PC-3 (cell line): Measurements from ENCODE around the gene TXNRD1. TPM values are rescaled to one million over a fixed set of nuclear protein-coding genes. Genes with fewer than 3 reads are reported as not detected.
"Not testable (repeated sequence)": the region's sequence is repeated elsewhere in the genome, so short reads cannot be mapped to it uniquely, and the experiment has no call there.

Source experiments
- ATAC-seq: fragments of 200-7000 bp; cut with Tn5 transposase; 2 replicates; pipeline ENCODE4 v1.9.1; 2020; ENCODE audit warnings: mild to moderate bottlenecking, moderate library complexity
- BruUV-seq: library from RNA; stranded (reverse); fragments of 400-500 nt; replicated peaks from 2 replicates; lab custom pipeline; 2021; lab: Mats Ljungman, UMichigan
- CTCF ChIA-PET: fragments of 300-600 bp; sonication (Branson Sonifier 250); formaldehyde crosslinking; loops from one replicate; lab custom pipeline; 2022; ENCODE audit warnings: antibody characterized with exemption; lab: Charles Lee
- POLR2A ChIA-PET: fragments of 300-600 bp; sonication (Branson Sonifier 250); formaldehyde crosslinking; loops from one replicate; lab custom pipeline; 2022; ENCODE audit warnings: antibody characterized with exemption; ENCODE audit not compliant: unreplicated experiment; lab: Charles Lee
- DNase-seq: peaks from one replicate; pipeline ENCODE4 v3.0.0-alpha.2; 2015
- H2AFZ ChIP-seq: fragments of 300-600 bp; sonication (generic); 2 replicates; pipeline ENCODE4 v1.6.0; 2016; ENCODE audit warnings: antibody characterized with exemption, low read length
- H3F3A ChIP-seq: fragments of 300-600 bp; sonication (generic); one replicate; pipeline ENCODE4 v1.6.0; 2017; ENCODE audit warnings: antibody characterized with exemption, low read length, control low read depth, mild to moderate bottlenecking; ENCODE audit not compliant: unreplicated experiment
- H3K27ac ChIP-seq: fragments of 300-600 bp; sonication (generic); 2 replicates; pipeline ENCODE4 v1.5.1; 2016; ENCODE audit warnings: mild to moderate bottlenecking, low read length
- H3K27me3 ChIP-seq: fragments of 300-600 bp; sonication (generic); 2 replicates; pipeline ENCODE4 v1.6.1; 2016; ENCODE audit warnings: low read length, mixed read lengths
- H3K36me3 ChIP-seq: fragments of 300-600 bp; sonication (generic); 2 replicates; pipeline ENCODE4 v1.6.1; 2016; ENCODE audit warnings: low read depth, mixed run types, low read length, mixed read lengths
- H3K4me1 ChIP-seq: fragments of 300-600 bp; sonication (generic); 2 replicates; pipeline ENCODE4 v1.5.1; 2016; ENCODE audit warnings: low read length; ENCODE audit not compliant: insufficient read depth
- H3K4me2 ChIP-seq: fragments of 300-600 bp; sonication (generic); 2 replicates; pipeline ENCODE4 v1.6.0; 2016; ENCODE audit warnings: low read length
- H3K4me3 ChIP-seq: fragments of 300-600 bp; sonication (generic); 2 replicates; pipeline ENCODE4 v1.5.1; 2016; ENCODE audit warnings: mild to moderate bottlenecking, low read length, mixed read lengths
- H3K79me2 ChIP-seq: fragments of 300-600 bp; sonication (generic); 2 replicates; pipeline ENCODE4 v1.6.1; 2017; ENCODE audit warnings: low read length, mixed read lengths
- H3K9ac ChIP-seq: fragments of 300-600 bp; sonication (generic); 2 replicates; pipeline ENCODE4 v1.6.0; 2016; ENCODE audit warnings: mild to moderate bottlenecking, low read length
- H3K9me2 ChIP-seq: fragments of 300-600 bp; sonication (generic); replicated peaks from 2 replicates; pipeline ENCODE4 v1.6.1; 2016; ENCODE audit warnings: mixed run types, low read length, mixed read lengths
- H3K9me3 ChIP-seq: fragments of 300-600 bp; sonication (generic); 2 replicates; pipeline ENCODE4 v1.6.1; 2016; ENCODE audit warnings: low read length, mixed read lengths
- H4K20me1 ChIP-seq: fragments of 300-600 bp; sonication (generic); 2 replicates; pipeline ENCODE4 v1.6.1; 2016; ENCODE audit warnings: low read length, mixed read lengths
- EZH2 ChIP-seq: fragments of 300-600 bp; sonication (generic); IDR thresholded peaks from one replicate; pipeline ENCODE4 v1.6.1; 2017; ENCODE audit warnings: antibody characterized with exemption, mild to moderate bottlenecking, low read length; ENCODE audit not compliant: unreplicated experiment
- EZH2phosphoT487 ChIP-seq: fragments of 300-600 bp; sonication (generic); IDR thresholded peaks from 2 replicates; pipeline ENCODE4 v1.6.1; 2018; ENCODE audit warnings: mild to moderate bottlenecking, antibody characterized with exemption, low read length, borderline replicate concordance
- intact Hi-C: fragments of 100-400 bp; cut with micrococcal nuclease; formaldehyde crosslinking; loops from 2 replicates; pipeline ENCODE4 v1.9.0; 2023
- total RNA-seq: library from RNA; depleted of rRNA; stranded (reverse); fragments of >200 nt; gene quantifications from 2 replicates; pipeline ENCODE4 v1.2.3, GENCODE V29; 2014
- TF ChIP-seq, protein P1 (sequence below): fragments of 300-600 bp; sonication (generic); conservative IDR thresholded peaks from 2 replicates; pipeline ENCODE4 v1.5.1; 2017; ENCODE audit warnings: antibody characterized with exemption, low read depth, mild to moderate bottlenecking, low read length

TXNRD1 gene
- total RNA-seq, 1 experiment from 2014 or later, result 419 TPM

DNA sequence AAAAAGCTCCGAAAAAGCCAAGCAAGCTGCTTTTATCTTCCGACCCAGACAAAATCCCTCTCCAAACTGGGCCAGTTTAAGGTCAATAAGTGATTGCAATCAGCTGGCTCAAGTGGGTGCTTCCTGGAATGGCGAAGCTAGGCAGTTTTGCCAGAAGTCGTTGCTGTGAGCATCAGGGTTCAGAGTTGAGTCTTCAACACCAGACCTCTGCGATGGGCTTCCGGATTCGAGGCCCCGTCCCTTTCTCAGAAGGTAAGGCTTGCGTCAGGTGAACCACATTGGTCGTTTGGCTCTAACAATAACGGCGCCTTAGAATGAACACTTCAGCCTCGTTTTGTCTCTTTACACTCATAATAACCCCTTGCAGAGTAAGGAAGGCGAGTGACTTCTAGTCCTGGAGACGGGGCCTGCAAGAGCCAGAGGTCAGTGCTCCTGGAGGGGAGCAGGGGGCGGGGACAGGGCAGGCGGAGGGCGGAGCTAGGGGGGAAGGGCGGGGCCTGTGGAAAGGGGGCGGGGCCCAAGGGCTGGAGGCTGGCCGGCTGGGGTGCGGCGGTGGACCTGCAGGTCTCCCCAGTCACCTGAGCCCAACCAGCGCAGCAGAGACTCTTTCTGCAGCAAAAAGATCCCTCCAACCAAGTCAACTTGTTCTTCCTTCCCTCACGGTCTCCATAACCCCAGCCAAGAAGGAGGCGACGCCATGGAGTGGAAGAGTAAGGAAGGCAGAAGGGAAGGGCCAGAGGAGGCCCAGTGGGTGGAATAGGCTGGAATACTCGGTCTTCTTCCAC is 43.6 kb upstream of the TXNRD1 start:
- Histone ChIP-seq H3K27ac (no peak overlapping the region), H3K27me3 (no peaks in the 10 kb centered on the region), H3K9me2 (no peaks in the 10 kb centered on the region), H3K4me2 (no peak overlapping the region), H3K9ac (no peak overlapping the region), H4K20me1 (no peaks in the 10 kb centered on the region), H3K9me3 (no peaks in the 10 kb centered on the region), H2AFZ (no peak overlapping the region), H3K36me3 (no peaks in the 10 kb centered on the region), H3F3A (peaks cover 1% of the 10 kb centered on the region), H3K4me1 (no peaks in the 10 kb centered on the region; the same call in 1 of the 2 replicates), H3K79me2 (no peaks in the 10 kb centered on the region), H3K4me3 (no peak overlapping the region)
- no TSS peak for BruUV-seq
- ATAC-seq, result no peak
- ChIA-PET POLR2A (no interaction called here), CTCF (no interaction called here)
- intact Hi-C loops, result no loop called here
- TF ChIP-seq EZH2, result no peak
- TF ChIP-seq EZH2phosphoT487, result no peak
- TF ChIP-seq, protein P1, sequence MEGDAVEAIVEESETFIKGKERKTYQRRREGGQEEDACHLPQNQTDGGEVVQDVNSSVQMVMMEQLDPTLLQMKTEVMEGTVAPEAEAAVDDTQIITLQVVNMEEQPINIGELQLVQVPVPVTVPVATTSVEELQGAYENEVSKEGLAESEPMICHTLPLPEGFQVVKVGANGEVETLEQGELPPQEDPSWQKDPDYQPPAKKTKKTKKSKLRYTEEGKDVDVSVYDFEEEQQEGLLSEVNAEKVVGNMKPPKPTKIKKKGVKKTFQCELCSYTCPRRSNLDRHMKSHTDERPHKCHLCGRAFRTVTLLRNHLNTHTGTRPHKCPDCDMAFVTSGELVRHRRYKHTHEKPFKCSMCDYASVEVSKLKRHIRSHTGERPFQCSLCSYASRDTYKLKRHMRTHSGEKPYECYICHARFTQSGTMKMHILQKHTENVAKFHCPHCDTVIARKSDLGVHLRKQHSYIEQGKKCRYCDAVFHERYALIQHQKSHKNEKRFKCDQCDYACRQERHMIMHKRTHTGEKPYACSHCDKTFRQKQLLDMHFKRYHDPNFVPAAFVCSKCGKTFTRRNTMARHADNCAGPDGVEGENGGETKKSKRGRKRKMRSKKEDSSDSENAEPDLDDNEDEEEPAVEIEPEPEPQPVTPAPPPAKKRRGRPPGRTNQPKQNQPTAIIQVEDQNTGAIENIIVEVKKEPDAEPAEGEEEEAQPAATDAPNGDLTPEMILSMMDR, result no peak
- no peak for DNase-seq

DNA sequence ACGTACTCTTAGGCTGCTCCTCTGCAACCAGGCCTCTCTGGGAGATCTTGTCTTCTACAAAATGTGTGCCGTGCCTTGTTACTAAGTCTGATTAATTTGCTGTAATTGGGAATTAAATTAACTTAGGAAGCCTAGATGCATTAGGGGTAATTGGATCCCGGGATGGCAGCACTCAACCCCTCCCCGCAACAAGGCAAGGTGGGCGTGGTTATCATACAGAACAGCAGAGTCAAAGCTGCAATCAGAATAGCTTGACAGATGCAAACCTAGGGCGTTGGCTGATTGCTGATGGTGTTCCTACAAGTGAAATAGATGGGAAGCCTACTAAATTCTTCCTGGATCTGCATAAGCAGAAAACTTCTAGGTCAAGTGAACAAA is 43.0 kb upstream of the TXNRD1 start:
- CTCF ChIA-PET, result no interaction called here

DNA sequence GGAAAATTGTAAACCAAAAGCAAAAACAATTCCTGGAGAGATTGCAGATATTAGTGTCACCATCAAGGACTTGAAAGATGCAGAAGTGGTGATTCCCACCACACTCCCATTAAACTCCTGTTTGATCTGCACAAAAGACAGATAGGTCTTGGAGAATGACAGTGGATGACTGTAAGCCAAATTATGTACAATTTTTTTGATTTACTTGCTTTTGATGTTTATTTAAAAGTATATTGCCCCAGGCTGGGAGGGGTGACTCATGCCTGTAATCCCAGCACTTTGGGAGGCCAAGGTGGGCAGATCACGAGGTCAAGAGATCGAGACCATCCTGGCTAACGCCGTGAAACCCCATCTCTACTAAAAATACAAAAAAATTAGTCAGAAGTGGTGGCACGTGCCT is 41.8 kb upstream of the TXNRD1 start:
- 0 out of 2 replicates have a peak, but pooled peaks have one; percentile 12 for ATAC-seq

More for the DNA sequence above, 43.0 kb upstream of the TXNRD1 start:
- POLR2A ChIA-PET, result no interaction called here
- Histone ChIP-seq H4K20me1 (no peaks in the 10 kb centered on the region), H3K27me3 (no peaks in the 10 kb centered on the region), H2AFZ (no peak overlapping the region), H3K9me2 (no peaks in the 10 kb centered on the region), H3K4me3 (no peak overlapping the region), H3K4me1 (peaks cover 5% of the 10 kb centered on the region), H3K9ac (no peak overlapping the region), H3K9me3 (no peaks in the 10 kb centered on the region), H3K79me2 (no peaks in the 10 kb centered on the region), H3K27ac (no peak overlapping the region), H3F3A (peaks cover 6% of the 10 kb centered on the region), H3K4me2 (no peak overlapping the region), H3K36me3 (no peaks in the 10 kb centered on the region)
- BruUV-seq, result no TSS peak
- no peak for ATAC-seq
- TF ChIP-seq, protein P1, result no peak
- TF ChIP-seq EZH2phosphoT487 (no peak), EZH2 (no peak)
- DNase-seq, result no peak
- intact Hi-C loops, result no loop called here

More for the DNA sequence above, 41.8 kb upstream of the TXNRD1 start:
- H3K9me2 ChIP-seq, POLR2A ChIA-PET, H3K9me3 ChIP-seq, H3K79me2 ChIP-seq, BruUV-seq, H3K4me2 ChIP-seq, CTCF ChIA-PET, H3F3A ChIP-seq, H3K27ac ChIP-seq, H3K4me3 ChIP-seq, H2AFZ ChIP-seq, H3K36me3 ChIP-seq, intact Hi-C loops, H3K9ac ChIP-seq, H4K20me1 ChIP-seq, H3K27me3 ChIP-seq: not testable (repeated sequence)
- peak; percentile 32 for DNase-seq
- peaks cover 11% of the 10 kb centered on the region for H3K4me1 ChIP-seq
